ENCODE data around the gene PEX14.

The PEX14 gene

DNA sequence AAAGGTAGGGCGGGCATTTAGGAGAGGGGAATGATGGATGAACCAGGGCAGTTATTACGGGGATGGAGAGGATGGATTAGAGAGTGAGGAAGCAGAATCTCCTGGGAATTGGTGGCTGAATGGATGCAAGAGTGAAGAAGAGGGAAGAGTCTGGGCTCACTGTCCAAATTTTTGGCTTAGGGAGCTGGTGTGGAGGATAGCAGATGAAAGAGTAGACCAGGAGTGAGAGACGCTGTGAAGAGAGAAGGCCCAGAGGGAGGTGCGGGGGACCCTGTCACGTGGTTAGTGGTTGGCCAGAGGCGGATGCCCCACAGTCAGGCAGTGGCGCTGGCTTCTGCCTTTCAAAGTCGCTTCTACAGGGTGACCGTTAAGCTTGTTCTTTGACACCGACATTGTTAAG lies 78.4 kb downstream of the PEX14 start:
- TF ChIP-seq, protein P1, sequence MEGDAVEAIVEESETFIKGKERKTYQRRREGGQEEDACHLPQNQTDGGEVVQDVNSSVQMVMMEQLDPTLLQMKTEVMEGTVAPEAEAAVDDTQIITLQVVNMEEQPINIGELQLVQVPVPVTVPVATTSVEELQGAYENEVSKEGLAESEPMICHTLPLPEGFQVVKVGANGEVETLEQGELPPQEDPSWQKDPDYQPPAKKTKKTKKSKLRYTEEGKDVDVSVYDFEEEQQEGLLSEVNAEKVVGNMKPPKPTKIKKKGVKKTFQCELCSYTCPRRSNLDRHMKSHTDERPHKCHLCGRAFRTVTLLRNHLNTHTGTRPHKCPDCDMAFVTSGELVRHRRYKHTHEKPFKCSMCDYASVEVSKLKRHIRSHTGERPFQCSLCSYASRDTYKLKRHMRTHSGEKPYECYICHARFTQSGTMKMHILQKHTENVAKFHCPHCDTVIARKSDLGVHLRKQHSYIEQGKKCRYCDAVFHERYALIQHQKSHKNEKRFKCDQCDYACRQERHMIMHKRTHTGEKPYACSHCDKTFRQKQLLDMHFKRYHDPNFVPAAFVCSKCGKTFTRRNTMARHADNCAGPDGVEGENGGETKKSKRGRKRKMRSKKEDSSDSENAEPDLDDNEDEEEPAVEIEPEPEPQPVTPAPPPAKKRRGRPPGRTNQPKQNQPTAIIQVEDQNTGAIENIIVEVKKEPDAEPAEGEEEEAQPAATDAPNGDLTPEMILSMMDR (IDR thresholded peaks at IDR 0.05; ENCODE audit: low read depth, low read length) = no peak
- no peak for TF ChIP-seq EZH2phosphoT487 (IDR thresholded peaks at IDR 0.05; ENCODE audit: low read depth)
- H3K9me3 ChIP-seq (ENCODE audit: insufficient read depth, low read length) = no peaks in the 10 kb centered on the region
- H3K36me3 ChIP-seq (replicated peaks; ENCODE audit: low read depth, low read length) = no peaks in the 10 kb centered on the region
- no peak overlapping the region for H3K4me2 ChIP-seq (ENCODE audit: low read length)
- no peak overlapping the region for H3K9ac ChIP-seq (ENCODE audit: low read length)
- H3K4me3 ChIP-seq (ENCODE audit: low read length) = no peak overlapping the region
- H3K27me3 ChIP-seq (ENCODE audit: low read depth, low read length) = no peaks in the 10 kb centered on the region
- H3K4me1 ChIP-seq (ENCODE audit: low read length) = peaks cover 4% of the 10 kb centered on the region; the same call in 1 of the 2 replicates
- no peaks in the 10 kb centered on the region for H3K79me2 ChIP-seq (ENCODE audit: low read length)
- no peaks in the 10 kb centered on the region for H4K20me1 ChIP-seq (ENCODE audit: insufficient read depth, low read length)
- H2AFZ ChIP-seq (ENCODE audit: low read depth, low read length) = no peak overlapping the region
- no peak overlapping the region for H3K27ac ChIP-seq (ENCODE audit: low read length)

DNA sequence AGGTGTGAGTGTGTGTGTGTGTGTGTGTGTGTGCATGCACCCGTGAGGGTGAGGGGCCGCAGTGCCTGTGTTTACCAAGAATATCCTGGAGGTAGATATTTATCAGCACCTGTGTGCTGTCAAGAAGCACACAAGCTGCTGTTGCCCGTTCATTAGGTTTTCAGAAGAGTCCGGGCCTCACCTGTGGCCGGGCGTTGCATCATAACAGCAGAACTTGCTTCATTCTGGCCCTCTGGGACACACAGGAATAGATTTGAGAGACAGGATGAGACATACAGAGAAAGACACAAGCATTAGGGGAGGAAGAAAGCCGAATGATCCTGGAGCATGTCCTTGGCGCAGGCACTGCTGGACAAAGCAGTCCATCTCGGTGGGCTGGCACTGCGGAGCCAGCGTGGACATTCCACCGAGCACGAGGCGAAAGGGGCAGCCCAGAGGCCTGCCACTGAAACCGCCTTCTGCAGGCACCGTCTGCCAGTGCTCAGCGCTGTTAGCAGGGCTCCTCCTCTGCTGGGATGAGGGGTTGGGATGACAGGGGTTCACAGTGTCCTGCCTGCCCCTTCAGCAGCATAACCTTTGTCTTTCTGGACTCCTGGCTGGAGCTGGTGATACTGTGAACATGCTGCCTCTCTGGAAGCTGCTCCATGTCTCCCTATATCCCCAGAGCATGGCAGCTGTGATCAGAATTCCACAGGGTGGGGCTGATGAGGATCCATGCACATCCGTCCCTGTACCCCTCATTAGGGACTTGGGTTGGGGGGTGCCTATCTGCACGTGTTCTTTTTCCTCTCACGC lies 81.1 kb downstream of the PEX14 start:
- TF ChIP-seq, protein P1 (IDR thresholded peaks at IDR 0.05; ENCODE audit: low read depth, low read length) = no peak
- no peak for TF ChIP-seq EZH2phosphoT487 (IDR thresholded peaks at IDR 0.05; ENCODE audit: low read depth)
- Histone ChIP-seq H4K20me1 (ENCODE audit: insufficient read depth, low read length) (no peaks in the 10 kb centered on the region), H3K27ac (ENCODE audit: low read length) (no peak overlapping the region), H3K9ac (ENCODE audit: low read length) (no peak overlapping the region), H3K27me3 (ENCODE audit: low read depth, low read length) (no peaks in the 10 kb centered on the region), H3K36me3 (replicated peaks; ENCODE audit: low read depth, low read length) (no peaks in the 10 kb centered on the region), H3K9me3 (ENCODE audit: insufficient read depth, low read length) (no peaks in the 10 kb centered on the region), H3K4me3 (ENCODE audit: low read length) (no peak overlapping the region), H2AFZ (ENCODE audit: low read depth, low read length) (no peak overlapping the region), H3K79me2 (ENCODE audit: low read length) (no peaks in the 10 kb centered on the region), H3K4me2 (ENCODE audit: low read length) (no peak overlapping the region), H3K4me1 (ENCODE audit: low read length) (peaks cover 4% of the 10 kb centered on the region; the same call in 1 of the 2 replicates)

DNA sequence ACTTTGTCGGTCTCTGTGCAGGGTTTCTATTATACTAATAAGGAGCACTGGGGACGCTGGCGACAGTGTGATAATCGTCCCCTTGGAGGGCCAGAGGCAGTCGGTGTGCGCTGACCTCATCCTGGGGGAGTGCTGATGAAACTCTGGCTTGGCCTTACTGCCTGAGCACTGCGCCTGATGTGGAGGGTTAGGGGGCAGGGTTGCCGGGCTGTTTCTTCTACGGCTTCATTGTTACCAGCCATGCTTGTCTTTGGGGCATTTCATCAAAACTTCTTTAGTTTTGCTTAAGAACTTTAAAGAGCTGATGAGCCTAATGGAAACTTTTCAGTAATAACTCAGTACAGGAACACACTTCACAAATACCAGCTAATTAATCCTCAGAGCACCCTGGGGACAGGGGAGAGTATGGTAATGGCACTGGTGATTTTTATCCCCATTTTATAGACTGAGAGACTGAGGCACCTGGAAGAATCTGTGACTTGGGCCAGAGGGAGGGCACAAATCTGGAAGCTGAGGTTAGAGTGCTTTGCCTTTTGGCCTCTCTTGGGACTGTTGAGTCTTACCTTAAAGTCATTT lies 81.8 kb downstream of the PEX14 start:
- Histone ChIP-seq H2AFZ (ENCODE audit: low read depth, low read length) (no peak overlapping the region), H3K27me3 (ENCODE audit: low read depth, low read length) (no peaks in the 10 kb centered on the region), H3K4me1 (ENCODE audit: low read length) (peaks cover 4% of the 10 kb centered on the region; the same call in 1 of the 2 replicates), H3K9ac (ENCODE audit: low read length) (no peak overlapping the region), H4K20me1 (ENCODE audit: insufficient read depth, low read length) (no peaks in the 10 kb centered on the region), H3K4me3 (ENCODE audit: low read length) (no peak overlapping the region), H3K9me3 (ENCODE audit: insufficient read depth, low read length) (no peaks in the 10 kb centered on the region), H3K27ac (ENCODE audit: low read length) (no peak overlapping the region), H3K4me2 (ENCODE audit: low read length) (no peak overlapping the region), H3K36me3 (replicated peaks; ENCODE audit: low read depth, low read length) (no peaks in the 10 kb centered on the region), H3K79me2 (ENCODE audit: low read length) (no peaks in the 10 kb centered on the region)
- no peak for TF ChIP-seq EZH2phosphoT487 (IDR thresholded peaks at IDR 0.05; ENCODE audit: low read depth)
- TF ChIP-seq, protein P1 (IDR thresholded peaks at IDR 0.05; ENCODE audit: low read depth, low read length) = no peak

DNA sequence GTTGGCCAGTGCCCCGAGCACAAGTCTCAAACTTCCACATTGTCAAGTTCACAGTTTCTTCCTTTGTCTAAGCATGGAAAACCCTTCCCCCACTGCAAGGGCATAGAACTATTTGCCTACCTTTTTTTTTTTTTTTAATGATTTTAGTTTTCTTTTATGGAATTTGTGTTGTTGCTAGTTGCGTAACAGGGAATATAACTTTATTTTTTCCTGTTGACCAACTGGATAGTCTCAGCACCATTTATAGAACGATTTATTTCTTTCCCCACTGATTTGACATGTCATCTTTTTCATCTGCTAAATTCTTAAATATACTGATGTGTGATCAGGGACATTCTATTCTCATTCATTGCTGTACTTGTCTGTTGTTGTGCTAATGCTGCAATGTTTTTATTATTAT lies 83.0 kb downstream of the PEX14 start:
- H3K27ac ChIP-seq (ENCODE audit: low read length) = no peak overlapping the region
- H3K9me3 ChIP-seq (ENCODE audit: insufficient read depth, low read length) = no peaks in the 10 kb centered on the region
- no peaks in the 10 kb centered on the region for H3K27me3 ChIP-seq (ENCODE audit: low read depth, low read length)
- no peak overlapping the region for H3K9ac ChIP-seq (ENCODE audit: low read length)
- peaks cover 4% of the 10 kb centered on the region; the same call in 1 of the 2 replicates for H3K4me1 ChIP-seq (ENCODE audit: low read length)
- no peak overlapping the region for H2AFZ ChIP-seq (ENCODE audit: low read depth, low read length)
- H3K4me2 ChIP-seq (ENCODE audit: low read length) = no peak overlapping the region
- TF ChIP-seq, protein P1 (IDR thresholded peaks at IDR 0.05; ENCODE audit: low read depth, low read length) = no peak
- TF ChIP-seq EZH2phosphoT487 (IDR thresholded peaks at IDR 0.05; ENCODE audit: low read depth) = no peak
- H4K20me1 ChIP-seq (ENCODE audit: insufficient read depth, low read length) = no peaks in the 10 kb centered on the region
- H3K79me2 ChIP-seq (ENCODE audit: low read length) = no peaks in the 10 kb centered on the region
- no peak overlapping the region for H3K4me3 ChIP-seq (ENCODE audit: low read length)
- no peaks in the 10 kb centered on the region for H3K36me3 ChIP-seq (replicated peaks; ENCODE audit: low read depth, low read length)

Data from OCI-LY3 (cell line).